WTC11 (cell line): ENCODE measurements around the gene TMEM235. TPM values are rescaled to one million over a fixed set of nuclear protein-coding genes. Genes with fewer than 3 reads are reported as not detected.

Source experiments
- ATAC-seq: fragments of 200-7000 bp; cut with Tn5 transposase; 2 replicates; pipeline ENCODE4 v1.10.0; 2021; ENCODE audit warnings: mild to moderate bottlenecking, moderate library complexity
- CTCF ChIA-PET: fragments of 300-600 bp; sonication (Branson Sonifier 250); formaldehyde crosslinking; loops from one replicate; lab custom pipeline; 2021; ENCODE audit warnings: antibody characterized with exemption; lab: Charles Lee
- POLR2A ChIA-PET: fragments of 350-600 bp; sonication (Branson Sonifier 250); formaldehyde crosslinking; loops from one replicate; lab custom pipeline; 2021; ENCODE audit warnings: antibody characterized with exemption; lab: Charles Lee
- DNase-seq: peaks from one replicate; pipeline ENCODE4 v3.0.0; 2021; ENCODE audit warnings: low spot score
- H3K27ac Mint-ChIP-seq: 2 replicates; pipeline ENCODE4 v1.8.0; 2021; ENCODE audit warnings: mixed read lengths
- H3K27me3 Mint-ChIP-seq: 2 replicates; pipeline ENCODE4 v1.8.0; 2021; ENCODE audit warnings: low read depth, mild to moderate bottlenecking, moderate library complexity, mixed read lengths
- H3K36me3 Mint-ChIP-seq: 2 replicates; pipeline ENCODE4 v1.8.0; 2021; ENCODE audit warnings: mixed read lengths
- H3K4me1 Mint-ChIP-seq: 2 replicates; pipeline ENCODE4 v1.8.0; 2022; ENCODE audit warnings: mixed read lengths
- H3K4me3 Mint-ChIP-seq: 2 replicates; pipeline ENCODE4 v1.8.0; 2021; ENCODE audit warnings: mild to moderate bottlenecking, moderate library complexity, mixed read lengths
- H3K9me3 Mint-ChIP-seq: 2 replicates; pipeline ENCODE4 v1.8.0; 2021; ENCODE audit warnings: mixed read lengths
- EMX1 ChIP-seq: fragments of 250-450 bp; sonication (Bioruptor Pico); IDR thresholded peaks from 2 replicates; pipeline ENCODE4 v1.8.0; 2021; ENCODE audit warnings: mild to moderate bottlenecking
- ESRRA ChIP-seq: sonication (generic); formaldehyde crosslinking; IDR thresholded peaks from 2 replicates; pipeline ENCODE4 v1.8.1; 2022; ENCODE audit warnings: mild to moderate bottlenecking, missing genetic modification reagents, borderline replicate concordance
- ETV6 ChIP-seq: sonication (generic); formaldehyde crosslinking; IDR thresholded peaks from 2 replicates; pipeline ENCODE4 v1.8.1; 2022; ENCODE audit warnings: mild to moderate bottlenecking, missing genetic modification reagents
- GABPB1 ChIP-seq: sonication (generic); formaldehyde crosslinking; IDR thresholded peaks from 2 replicates; pipeline ENCODE4 v1.8.1; 2023; ENCODE audit warnings: mild to moderate bottlenecking, missing genetic modification reagents
- NR3C1 ChIP-seq: sonication (generic); formaldehyde crosslinking; conservative IDR thresholded peaks from 2 replicates; pipeline ENCODE4 v1.8.1; 2023; ENCODE audit warnings: low read depth, mild to moderate bottlenecking, missing genetic modification reagents
- TCF7 ChIP-seq: sonication (generic); formaldehyde crosslinking; IDR thresholded peaks from 2 replicates; pipeline ENCODE4 v1.8.0; 2022; ENCODE audit warnings: mild to moderate bottlenecking, low read depth, missing genetic modification reagents, moderate library complexity
- ZBTB21 ChIP-seq: sonication (generic); formaldehyde crosslinking; IDR thresholded peaks from 2 replicates; pipeline ENCODE4 v1.8.1; 2023; ENCODE audit warnings: mild to moderate bottlenecking, missing genetic modification reagents, borderline replicate concordance
- ZNF121 ChIP-seq: sonication (generic); formaldehyde crosslinking; IDR thresholded peaks from 2 replicates; pipeline ENCODE4 v1.8.0; 2023; ENCODE audit warnings: missing genetic modification reagents
- ZNF138 ChIP-seq: sonication (generic); formaldehyde crosslinking; conservative IDR thresholded peaks from 2 replicates; pipeline ENCODE4 v1.8.1; 2022; ENCODE audit warnings: mild to moderate bottlenecking, moderate library complexity, missing genetic modification reagents
- ZNF263 ChIP-seq: sonication (generic); formaldehyde crosslinking; IDR thresholded peaks from 2 replicates; pipeline ENCODE4 v1.8.1; 2022; ENCODE audit warnings: low read depth, mild to moderate bottlenecking, moderate library complexity, missing genetic modification reagents
- ZNF317 ChIP-seq: sonication (generic); formaldehyde crosslinking; IDR thresholded peaks from 2 replicates; pipeline ENCODE4 v1.8.1; 2023; ENCODE audit warnings: low read depth, mild to moderate bottlenecking, moderate library complexity, missing genetic modification reagents, borderline replicate concordance
- ZNF396 ChIP-seq: fragments of 250-450 bp; sonication (Bioruptor Pico); IDR thresholded peaks from 2 replicates; pipeline ENCODE4 v1.8.0; 2021; ENCODE audit warnings: mild to moderate bottlenecking, moderate library complexity, borderline replicate concordance
- ZNF416 ChIP-seq: fragments of 250-450 bp; sonication (Bioruptor Pico); IDR thresholded peaks from 2 replicates; pipeline ENCODE4 v1.9.0; 2021; ENCODE audit warnings: mild to moderate bottlenecking, inconsistent platforms
- total RNA-seq: library from RNA; stranded (reverse); gene quantifications from 3 replicates; pipeline ENCODE4 v1.2.3, GENCODE V29; 2021
- TF ChIP-seq, protein P1 (sequence below): sonication (generic); formaldehyde crosslinking; IDR thresholded peaks from 2 replicates; pipeline ENCODE4 v1.8.1; 2022; ENCODE audit warnings: missing genetic modification reagents, borderline replicate concordance
- TF ChIP-seq, protein P2 (sequence below): fragments of 250-450 bp; sonication (Bioruptor Pico); IDR thresholded peaks from 2 replicates; pipeline ENCODE4 v2.1.2; 2022; ENCODE audit warnings: mild to moderate bottlenecking, moderate library complexity
- TF ChIP-seq, protein P3 (sequence below): fragments of 200-600 bp; IDR thresholded peaks from 2 replicates; pipeline ENCODE4 v1.8.0; 2022; ENCODE audit warnings: antibody characterized with exemption
- TF ChIP-seq, protein P4 (sequence below): sonication (generic); formaldehyde crosslinking; conservative IDR thresholded peaks from 2 replicates; pipeline ENCODE4 v1.8.1; 2022; ENCODE audit warnings: mild to moderate bottlenecking, missing genetic modification reagents
- TF ChIP-seq, protein P5 (sequence below): fragments of 250-450 bp; sonication (Bioruptor Pico); IDR thresholded peaks from 2 replicates; pipeline ENCODE4 v1.9.0; 2021; ENCODE audit warnings: mild to moderate bottlenecking
- TF ChIP-seq, protein P6 (sequence below): sonication (generic); formaldehyde crosslinking; IDR thresholded peaks from 2 replicates; pipeline ENCODE4 v1.8.1; 2023; ENCODE audit warnings: mild to moderate bottlenecking, missing genetic modification reagents
- TF ChIP-seq, protein P7 (sequence below): sonication (generic); formaldehyde crosslinking; IDR thresholded peaks from 2 replicates; pipeline ENCODE4 v1.8.0; 2022; ENCODE audit warnings: missing genetic modification reagents

The TMEM235 gene
- total RNA-seq, 1 experiment from 2014 or later: 0.24 TPM

DNA sequence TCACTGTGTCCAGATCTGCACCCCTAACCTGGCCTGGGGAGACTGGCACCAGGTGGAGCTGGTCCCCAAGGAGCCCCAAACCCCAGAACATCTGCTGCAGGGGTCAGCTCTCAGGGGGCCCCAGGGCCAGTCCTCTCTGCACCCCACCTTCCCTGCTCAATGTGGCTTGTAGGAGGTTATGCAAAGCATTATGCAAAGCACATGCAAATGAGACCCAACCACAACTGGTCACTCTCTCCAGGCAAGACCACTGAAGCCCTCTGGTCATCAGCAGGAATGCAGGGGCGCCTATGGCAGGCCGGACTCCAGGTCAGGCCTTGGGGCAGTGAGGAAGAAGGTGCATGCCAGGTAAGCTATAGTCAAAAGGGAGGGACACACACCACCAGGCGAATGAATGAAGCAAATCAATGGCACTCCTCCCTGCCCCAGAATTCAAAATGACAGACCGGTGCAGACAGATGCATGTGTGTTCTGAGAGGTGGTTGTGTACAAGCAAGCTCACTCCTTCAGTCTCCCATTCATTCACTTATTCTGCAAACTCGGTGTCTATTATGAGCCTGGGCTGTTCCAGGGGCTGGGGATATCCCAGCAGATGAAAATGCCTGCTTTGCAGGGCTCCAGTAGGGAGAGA, 48.0 kb downstream of the TMEM235 start (continued):
- TF ChIP-seq, protein P1, sequence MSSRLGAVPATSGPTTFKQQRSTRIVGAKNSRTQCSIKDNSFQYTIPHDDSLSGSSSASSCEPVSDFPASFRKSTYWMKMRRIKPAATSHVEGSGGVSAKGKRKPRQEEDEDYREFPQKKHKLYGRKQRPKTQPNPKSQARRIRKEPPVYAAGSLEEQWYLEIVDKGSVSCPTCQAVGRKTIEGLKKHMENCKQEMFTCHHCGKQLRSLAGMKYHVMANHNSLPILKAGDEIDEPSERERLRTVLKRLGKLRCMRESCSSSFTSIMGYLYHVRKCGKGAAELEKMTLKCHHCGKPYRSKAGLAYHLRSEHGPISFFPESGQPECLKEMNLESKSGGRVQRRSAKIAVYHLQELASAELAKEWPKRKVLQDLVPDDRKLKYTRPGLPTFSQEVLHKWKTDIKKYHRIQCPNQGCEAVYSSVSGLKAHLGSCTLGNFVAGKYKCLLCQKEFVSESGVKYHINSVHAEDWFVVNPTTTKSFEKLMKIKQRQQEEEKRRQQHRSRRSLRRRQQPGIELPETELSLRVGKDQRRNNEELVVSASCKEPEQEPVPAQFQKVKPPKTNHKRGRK (CRISPR knock-in tag): no peak
- TF ChIP-seq ZNF263 (CRISPR knock-in tag) (no peak), ETV6 (CRISPR knock-in tag) (no peak)
- TF ChIP-seq, protein P2, sequence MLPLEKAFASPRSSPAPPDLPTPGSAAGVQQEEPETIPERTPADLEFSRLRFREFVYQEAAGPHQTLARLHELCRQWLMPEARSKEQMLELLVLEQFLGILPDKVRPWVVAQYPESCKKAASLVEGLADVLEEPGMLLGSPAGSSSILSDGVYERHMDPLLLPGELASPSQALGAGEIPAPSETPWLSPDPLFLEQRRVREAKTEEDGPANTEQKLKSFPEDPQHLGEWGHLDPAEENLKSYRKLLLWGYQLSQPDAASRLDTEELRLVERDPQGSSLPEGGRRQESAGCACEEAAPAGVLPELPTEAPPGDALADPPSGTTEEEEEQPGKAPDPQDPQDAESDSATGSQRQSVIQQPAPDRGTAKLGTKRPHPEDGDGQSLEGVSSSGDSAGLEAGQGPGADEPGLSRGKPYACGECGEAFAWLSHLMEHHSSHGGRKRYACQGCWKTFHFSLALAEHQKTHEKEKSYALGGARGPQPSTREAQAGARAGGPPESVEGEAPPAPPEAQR (CRISPR knock-in tag): no peak
- TF ChIP-seq, protein P3, sequence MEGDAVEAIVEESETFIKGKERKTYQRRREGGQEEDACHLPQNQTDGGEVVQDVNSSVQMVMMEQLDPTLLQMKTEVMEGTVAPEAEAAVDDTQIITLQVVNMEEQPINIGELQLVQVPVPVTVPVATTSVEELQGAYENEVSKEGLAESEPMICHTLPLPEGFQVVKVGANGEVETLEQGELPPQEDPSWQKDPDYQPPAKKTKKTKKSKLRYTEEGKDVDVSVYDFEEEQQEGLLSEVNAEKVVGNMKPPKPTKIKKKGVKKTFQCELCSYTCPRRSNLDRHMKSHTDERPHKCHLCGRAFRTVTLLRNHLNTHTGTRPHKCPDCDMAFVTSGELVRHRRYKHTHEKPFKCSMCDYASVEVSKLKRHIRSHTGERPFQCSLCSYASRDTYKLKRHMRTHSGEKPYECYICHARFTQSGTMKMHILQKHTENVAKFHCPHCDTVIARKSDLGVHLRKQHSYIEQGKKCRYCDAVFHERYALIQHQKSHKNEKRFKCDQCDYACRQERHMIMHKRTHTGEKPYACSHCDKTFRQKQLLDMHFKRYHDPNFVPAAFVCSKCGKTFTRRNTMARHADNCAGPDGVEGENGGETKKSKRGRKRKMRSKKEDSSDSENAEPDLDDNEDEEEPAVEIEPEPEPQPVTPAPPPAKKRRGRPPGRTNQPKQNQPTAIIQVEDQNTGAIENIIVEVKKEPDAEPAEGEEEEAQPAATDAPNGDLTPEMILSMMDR: no peak
- TF ChIP-seq, protein P4, sequence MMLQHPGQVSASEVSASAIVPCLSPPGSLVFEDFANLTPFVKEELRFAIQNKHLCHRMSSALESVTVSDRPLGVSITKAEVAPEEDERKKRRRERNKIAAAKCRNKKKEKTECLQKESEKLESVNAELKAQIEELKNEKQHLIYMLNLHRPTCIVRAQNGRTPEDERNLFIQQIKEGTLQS: no peak
- TF ChIP-seq, all 79 proteins: peak for 0

DNA sequence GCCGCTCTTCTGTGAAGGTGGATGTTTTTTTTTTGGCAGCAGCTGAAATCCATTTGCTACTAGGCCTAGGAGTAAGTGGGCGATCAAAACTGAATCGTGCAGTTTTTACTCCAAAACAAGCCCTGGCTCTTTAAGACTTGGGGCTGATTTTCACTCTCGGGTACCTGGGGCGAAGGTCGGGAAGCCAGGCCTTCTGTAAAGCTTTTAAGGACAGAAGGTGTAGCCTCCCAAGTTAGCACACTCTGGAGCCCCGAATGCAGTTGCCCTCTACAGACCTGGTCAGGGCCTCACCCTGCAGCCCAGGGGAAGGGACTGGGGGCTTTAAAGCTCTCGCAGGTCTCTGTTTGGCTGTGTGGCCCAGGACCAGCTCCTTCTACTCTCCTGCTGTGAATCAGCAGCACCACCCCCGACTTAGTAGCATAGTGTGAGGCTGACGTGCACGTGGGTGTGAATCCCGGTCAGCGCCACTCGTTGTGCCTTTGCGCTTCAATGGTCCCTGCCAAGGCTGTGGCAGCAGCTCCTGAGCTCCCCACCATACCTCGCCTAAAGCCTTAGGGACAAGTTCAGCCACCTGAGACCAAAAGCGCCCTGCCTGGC, 49.9 kb downstream of the TMEM235 start:
- no peak for DNase-seq
- no peaks in the 10 kb centered on the region for H3K27me3 Mint-ChIP-seq
- POLR2A ChIA-PET: interaction anchor here (1.0 kb wide), 1 partner anchor 9 kb away, joined by 3 read pairs; no protein-coding TSS in a partner anchor
- no peak for ATAC-seq
- CTCF ChIA-PET: interaction anchor here (1.0 to 1.2 kb wide), 2 partner anchors 12 to 79 kb away, joined by 3 to 6 read pairs; no protein-coding TSS in a partner anchor
- no peaks in the 10 kb centered on the region for H3K9me3 Mint-ChIP-seq
- H3K4me3 Mint-ChIP-seq: no peak overlapping the region
- H3K36me3 Mint-ChIP-seq: no peaks in the 10 kb centered on the region
- H3K4me1 Mint-ChIP-seq: peaks cover 23% of the 10 kb centered on the region
- H3K27ac Mint-ChIP-seq: no peak overlapping the region
- TF ChIP-seq ZNF396 (CRISPR knock-in tag): no peak
- no peak for TF ChIP-seq ESRRA (CRISPR knock-in tag)
- TF ChIP-seq ZNF416 (CRISPR knock-in tag): no peak
- TF ChIP-seq, protein P5, sequence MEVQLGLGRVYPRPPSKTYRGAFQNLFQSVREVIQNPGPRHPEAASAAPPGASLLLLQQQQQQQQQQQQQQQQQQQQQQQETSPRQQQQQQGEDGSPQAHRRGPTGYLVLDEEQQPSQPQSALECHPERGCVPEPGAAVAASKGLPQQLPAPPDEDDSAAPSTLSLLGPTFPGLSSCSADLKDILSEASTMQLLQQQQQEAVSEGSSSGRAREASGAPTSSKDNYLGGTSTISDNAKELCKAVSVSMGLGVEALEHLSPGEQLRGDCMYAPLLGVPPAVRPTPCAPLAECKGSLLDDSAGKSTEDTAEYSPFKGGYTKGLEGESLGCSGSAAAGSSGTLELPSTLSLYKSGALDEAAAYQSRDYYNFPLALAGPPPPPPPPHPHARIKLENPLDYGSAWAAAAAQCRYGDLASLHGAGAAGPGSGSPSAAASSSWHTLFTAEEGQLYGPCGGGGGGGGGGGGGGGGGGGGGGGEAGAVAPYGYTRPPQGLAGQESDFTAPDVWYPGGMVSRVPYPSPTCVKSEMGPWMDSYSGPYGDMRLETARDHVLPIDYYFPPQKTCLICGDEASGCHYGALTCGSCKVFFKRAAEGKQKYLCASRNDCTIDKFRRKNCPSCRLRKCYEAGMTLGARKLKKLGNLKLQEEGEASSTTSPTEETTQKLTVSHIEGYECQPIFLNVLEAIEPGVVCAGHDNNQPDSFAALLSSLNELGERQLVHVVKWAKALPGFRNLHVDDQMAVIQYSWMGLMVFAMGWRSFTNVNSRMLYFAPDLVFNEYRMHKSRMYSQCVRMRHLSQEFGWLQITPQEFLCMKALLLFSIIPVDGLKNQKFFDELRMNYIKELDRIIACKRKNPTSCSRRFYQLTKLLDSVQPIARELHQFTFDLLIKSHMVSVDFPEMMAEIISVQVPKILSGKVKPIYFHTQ (CRISPR knock-in tag): no peak
- no peak for TF ChIP-seq ZNF138 (CRISPR knock-in tag)
- TF ChIP-seq ZBTB21 (CRISPR knock-in tag): no peak
- no peak for TF ChIP-seq GABPB1
- no peak for TF ChIP-seq EMX1 (CRISPR knock-in tag)
- TF ChIP-seq ZNF121: no peak
- TF ChIP-seq ZNF317 (CRISPR knock-in tag): no peak
- TF ChIP-seq TCF7: no peak
- TF ChIP-seq, protein P6, sequence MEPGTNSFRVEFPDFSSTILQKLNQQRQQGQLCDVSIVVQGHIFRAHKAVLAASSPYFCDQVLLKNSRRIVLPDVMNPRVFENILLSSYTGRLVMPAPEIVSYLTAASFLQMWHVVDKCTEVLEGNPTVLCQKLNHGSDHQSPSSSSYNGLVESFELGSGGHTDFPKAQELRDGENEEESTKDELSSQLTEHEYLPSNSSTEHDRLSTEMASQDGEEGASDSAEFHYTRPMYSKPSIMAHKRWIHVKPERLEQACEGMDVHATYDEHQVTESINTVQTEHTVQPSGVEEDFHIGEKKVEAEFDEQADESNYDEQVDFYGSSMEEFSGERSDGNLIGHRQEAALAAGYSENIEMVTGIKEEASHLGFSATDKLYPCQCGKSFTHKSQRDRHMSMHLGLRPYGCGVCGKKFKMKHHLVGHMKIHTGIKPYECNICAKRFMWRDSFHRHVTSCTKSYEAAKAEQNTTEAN (CRISPR knock-in tag): no peak
- TF ChIP-seq NR3C1: no peak
- TF ChIP-seq, protein P7, sequence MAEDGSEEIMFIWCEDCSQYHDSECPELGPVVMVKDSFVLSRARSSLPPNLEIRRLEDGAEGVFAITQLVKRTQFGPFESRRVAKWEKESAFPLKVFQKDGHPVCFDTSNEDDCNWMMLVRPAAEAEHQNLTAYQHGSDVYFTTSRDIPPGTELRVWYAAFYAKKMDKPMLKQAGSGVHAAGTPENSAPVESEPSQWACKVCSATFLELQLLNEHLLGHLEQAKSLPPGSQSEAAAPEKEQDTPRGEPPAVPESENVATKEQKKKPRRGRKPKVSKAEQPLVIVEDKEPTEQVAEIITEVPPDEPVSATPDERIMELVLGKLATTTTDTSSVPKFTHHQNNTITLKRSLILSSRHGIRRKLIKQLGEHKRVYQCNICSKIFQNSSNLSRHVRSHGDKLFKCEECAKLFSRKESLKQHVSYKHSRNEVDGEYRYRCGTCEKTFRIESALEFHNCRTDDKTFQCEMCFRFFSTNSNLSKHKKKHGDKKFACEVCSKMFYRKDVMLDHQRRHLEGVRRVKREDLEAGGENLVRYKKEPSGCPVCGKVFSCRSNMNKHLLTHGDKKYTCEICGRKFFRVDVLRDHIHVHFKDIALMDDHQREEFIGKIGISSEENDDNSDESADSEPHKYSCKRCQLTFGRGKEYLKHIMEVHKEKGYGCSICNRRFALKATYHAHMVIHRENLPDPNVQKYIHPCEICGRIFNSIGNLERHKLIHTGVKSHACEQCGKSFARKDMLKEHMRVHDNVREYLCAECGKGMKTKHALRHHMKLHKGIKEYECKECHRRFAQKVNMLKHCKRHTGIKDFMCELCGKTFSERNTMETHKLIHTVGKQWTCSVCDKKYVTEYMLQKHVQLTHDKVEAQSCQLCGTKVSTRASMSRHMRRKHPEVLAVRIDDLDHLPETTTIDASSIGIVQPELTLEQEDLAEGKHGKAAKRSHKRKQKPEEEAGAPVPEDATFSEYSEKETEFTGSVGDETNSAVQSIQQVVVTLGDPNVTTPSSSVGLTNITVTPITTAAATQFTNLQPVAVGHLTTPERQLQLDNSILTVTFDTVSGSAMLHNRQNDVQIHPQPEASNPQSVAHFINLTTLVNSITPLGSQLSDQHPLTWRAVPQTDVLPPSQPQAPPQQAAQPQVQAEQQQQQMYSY: no peak
